NCI-H748 (cell line): ENCODE measurements around the gene TMEM196.

Experiments
- DNase-seq: peaks from one replicate; lab custom pipeline; 2025; ENCODE audit not compliant: unreplicated experiment; lab: John Stamatoyannopoulos, UW

The TMEM196 gene

GRCh38 chr7:19772841-19773760 is at the start of gene TMEM196:
Gene TMEM196 (minus strand): TSS chr7:19773617. CDS start chr7:19772696, 921 bp downstream.
- peak; percentile 66 for DNase-seq

- DNase-seq: no peak
Measured at GRCh38 chr7:19816128-19816527, 42.7 kb upstream of the TMEM196 start.

GRCh38 chr7:19815546-19815945 is 42.1 kb upstream of the TMEM196 start:
- DNase-seq: no peak

- no peak for DNase-seq
Measured at GRCh38 chr7:19814776-19815175, 41.4 kb upstream of the TMEM196 start.

GRCh38 chr7:19811386-19811785 is 38.0 kb upstream of the TMEM196 start:
- DNase-seq: no peak

GRCh38 chr7:19798986-19799385 is 25.6 kb upstream of the TMEM196 start:
- DNase-seq: no peak

- DNase-seq: no peak
Measured at GRCh38 chr7:19783541-19783940, 10.1 kb upstream of the TMEM196 start.

- DNase-seq: no peak
Measured at GRCh38 chr7:19776981-19777380, 3.6 kb upstream of the TMEM196 start.

- peak; percentile 3 for DNase-seq
Measured at GRCh38 chr7:19775578-19775977, 2.2 kb upstream of the TMEM196 start.

- DNase-seq: peak; percentile 65
Measured at GRCh38 chr7:19772306-19772705, 1.1 kb downstream of the TMEM196 start.

- no peak for DNase-seq
Measured at GRCh38 chr7:19762631-19763030, 10.8 kb downstream of the TMEM196 start.

- peak; percentile 70 for DNase-seq
Measured at GRCh38 chr7:19754521-19755116, 18.8 kb downstream of the TMEM196 start.

- DNase-seq: no peak
Measured at GRCh38 chr7:19752020-19752419, 21.4 kb downstream of the TMEM196 start.

- DNase-seq: no peak
Measured at GRCh38 chr7:19749658-19750057, 23.8 kb downstream of the TMEM196 start.

GRCh38 chr7:19747740-19748339 is 25.6 kb downstream of the TMEM196 start:
- DNase-seq: peak; percentile 70

GRCh38 chr7:19744075-19744474 is 29.3 kb downstream of the TMEM196 start:
- no peak for DNase-seq

GRCh38 chr7:19728716-19729115 is 44.7 kb downstream of the TMEM196 start:
- no peak for DNase-seq

- DNase-seq: no peak
Measured at GRCh38 chr7:19725770-19726169, 47.6 kb downstream of the TMEM196 start.

GRCh38 chr7:19715499-19715898 is 57.9 kb downstream of the TMEM196 start:
- DNase-seq: no peak

GRCh38 chr7:19713676-19714075 is 59.7 kb downstream of the TMEM196 start:
- peak; percentile 59 for DNase-seq

GRCh38 chr7:19709249-19709578 is 64.2 kb downstream of the TMEM196 start:
- no peak for DNase-seq
